HL-60/S4 treated with phorbol 12-myristate 13-acetate at 8.2 ng/mL for 4 days and 3 days (cell line): Measurements from ENCODE around the gene AHI1.

Source experiments
- in situ Hi-C: fragments of 300-500 bp; cut with MboI; formaldehyde crosslinking; loops from 2 replicates; pipeline ENCODE4 v1.15.0; 2022; ENCODE audit warnings: low sequenced_read_pairs

Gene AHI1

DNA sequence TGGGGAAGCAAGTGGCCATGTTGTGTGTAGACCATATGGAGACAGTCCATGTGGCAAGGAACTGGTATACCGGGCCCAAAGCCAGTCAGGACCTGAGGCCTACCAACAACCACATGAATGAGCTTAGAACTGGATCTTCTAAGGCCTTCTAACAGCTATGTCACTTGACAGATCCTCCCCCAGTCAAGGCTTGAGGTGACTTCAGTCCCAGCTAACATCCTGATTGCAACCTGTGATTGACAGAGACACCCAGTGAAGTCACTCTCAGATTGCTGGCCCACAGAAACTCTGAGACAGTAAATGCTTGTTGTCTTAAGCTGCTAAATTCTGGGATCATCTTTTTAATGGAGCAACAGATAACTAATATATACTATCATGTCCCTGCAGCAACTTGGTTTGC, 32.9 kb downstream of the AHI1 start:
- in situ Hi-C loops = no loop called here

DNA sequence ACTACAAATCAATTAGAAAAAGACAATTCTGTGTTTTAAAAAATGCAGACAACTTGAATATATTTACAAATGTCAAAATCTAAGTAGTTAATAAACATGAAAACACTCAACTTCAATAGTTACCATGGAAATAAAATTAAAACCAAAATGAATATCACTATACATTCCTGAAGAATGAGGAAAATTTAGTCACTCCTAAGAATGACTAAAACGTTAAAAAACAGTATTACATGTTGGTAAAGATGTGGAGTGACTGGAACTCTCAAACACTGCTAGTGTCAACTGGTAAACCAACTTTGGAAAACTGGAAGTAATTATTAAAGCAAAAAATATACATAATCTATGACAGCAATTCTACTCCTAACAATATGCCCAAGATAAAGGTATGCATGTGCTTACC, 36.3 kb downstream of the AHI1 start:
- in situ Hi-C loops = no loop called here

DNA sequence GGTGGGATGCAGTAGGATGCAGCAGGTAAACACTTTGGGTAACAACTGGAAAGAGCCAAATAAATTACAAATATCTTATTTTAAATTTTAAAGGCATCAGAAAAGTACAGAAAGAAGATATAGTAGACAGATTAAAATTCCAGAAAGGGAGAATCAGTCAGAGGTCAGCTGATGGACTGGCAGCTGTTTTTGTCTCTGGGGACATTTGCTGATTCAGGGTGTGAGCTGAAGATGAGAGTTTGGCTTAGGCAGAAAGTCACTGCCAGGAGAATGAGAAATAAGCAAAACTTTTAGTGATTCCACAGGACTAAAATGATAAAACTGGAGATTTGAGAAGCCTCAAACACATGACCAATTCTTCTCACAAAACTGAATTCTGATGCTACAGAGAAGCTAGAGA, 39.5 kb downstream of the AHI1 start:
- in situ Hi-C loops = no loop called here

DNA sequence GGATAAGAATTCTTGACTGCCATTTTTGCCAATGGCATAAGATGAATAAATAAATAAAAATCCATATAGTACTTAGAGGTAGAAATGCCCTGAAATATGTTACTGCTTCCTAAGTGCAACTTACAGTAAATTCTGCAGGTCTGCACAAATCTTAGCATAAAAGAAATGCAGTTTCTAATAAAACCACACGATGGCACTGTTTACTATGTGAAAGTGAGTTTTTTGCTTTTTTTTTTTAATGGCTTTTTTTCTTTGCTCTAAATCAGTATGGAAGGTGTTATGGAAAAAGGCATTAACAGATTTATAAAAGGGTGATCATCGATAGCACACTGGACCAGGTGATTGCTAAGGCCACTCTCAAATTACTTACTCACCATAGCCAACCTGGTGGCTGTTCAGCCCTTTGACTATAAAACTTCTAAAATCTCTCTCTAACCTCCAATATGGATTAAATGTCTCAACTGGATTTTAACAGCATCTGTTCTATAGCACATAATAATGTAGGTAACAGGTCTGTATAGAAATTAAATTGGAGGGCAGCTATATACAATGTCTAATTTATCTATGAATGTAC, 45.8 kb downstream of the AHI1 start:
- in situ Hi-C loops = no loop called here

DNA sequence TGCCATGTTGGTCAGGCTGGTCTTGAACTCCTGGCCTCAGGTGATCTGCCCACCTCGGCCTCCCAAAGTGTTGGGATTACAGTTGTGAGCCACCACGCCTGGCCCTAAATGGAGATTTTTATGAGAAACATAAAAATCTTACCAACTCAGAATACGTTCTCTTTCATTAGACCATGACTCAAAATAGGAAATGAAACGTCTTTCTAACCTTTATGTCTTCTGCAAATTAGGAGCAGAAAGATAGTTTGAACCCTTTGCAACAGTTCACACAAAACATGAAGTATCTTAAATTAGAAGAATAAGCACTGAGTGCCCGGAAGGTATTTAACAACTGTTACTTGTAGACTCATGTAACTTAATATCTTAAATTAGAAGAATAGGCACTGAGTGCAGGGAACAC, 48.3 kb downstream of the AHI1 start:
- in situ Hi-C loops = loop anchor here (25.0 kb wide), 1 partner anchor 312 kb away; no protein-coding TSS in a partner anchor

DNA sequence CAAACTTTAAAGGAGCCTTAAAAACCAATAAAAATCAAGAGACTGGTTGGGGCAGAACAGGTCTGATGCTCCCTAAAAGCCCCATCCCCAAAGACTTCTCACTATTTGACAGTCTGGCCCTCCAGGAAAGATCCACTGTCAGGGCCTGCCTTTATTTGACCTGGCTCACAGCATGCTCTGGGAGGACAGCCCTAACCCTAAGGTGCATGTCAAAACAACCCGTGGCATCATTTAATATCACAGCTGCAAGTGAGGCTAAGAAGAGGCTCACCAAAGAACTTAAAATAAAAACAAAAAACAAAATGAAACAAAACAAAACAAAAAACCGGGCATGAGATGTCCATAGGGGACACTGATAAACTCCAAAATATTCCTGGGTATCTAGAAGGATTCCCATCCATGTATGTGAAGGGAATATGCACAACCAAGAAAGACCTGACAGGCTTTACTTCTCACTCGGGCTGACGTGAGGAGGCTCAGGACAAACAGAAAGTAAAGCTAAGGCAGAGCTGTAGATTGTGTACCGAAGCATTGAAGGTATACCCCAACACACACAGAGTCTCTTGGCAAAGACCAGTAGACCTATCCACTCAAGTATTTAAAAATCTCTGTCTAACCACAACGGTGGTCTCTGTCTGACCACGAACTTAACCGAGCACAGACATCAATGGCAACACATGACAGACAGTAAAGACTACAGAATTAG, 57.3 kb downstream of the AHI1 start:
- in situ Hi-C loops = loop anchor here (25.0 kb wide), 1 partner anchor 303 kb away; no protein-coding TSS in a partner anchor

DNA sequence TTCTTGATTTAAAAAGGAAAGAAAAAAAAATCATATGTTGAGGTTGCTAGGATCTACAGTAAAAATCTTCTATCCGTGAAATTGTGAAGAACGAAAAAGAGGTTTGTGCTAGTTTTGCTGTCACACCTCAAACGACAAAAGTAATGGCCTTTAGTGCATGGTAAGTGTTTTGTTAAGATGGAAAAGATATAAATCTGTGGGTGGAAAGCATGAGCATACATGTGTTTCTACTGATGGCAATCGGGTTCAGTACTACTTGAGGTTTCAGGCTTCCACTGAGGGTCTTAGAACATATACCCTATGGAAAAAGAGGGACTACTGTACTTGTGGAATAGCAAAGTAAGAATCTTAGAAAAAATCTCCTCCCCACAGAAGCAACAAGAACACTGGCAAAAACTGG, 58.0 kb downstream of the AHI1 start:
- in situ Hi-C loops = loop anchor here (25.0 kb wide), 1 partner anchor 302 kb away; no protein-coding TSS in a partner anchor

DNA sequence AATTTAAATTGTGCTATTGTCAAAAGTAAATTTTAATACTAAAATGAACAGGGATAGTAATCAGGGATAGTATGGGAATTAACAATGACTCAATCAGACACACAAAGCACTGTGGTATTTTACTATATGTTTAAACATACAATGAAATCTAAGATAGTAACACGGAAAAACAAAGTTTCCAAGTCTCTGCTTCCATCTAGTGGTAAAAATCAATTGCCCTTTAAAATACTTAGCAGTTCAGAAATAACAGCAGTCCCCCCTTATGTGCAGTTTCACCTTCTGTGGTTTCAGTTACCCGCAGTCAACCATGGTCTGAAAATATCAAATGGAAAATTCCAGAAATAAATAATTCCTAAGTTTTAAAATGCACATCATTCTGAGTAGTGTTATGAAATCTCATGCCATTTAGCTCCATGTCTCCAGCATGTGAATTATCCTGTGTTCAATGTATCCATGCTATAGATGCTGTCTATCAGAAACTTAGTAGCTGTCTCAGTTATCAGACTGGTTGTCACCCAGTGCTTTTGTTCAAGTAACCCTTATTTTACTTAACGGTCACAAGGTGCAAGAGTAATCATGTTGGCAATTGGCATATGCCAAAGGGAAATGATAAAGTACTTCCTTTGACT, 58.5 kb downstream of the AHI1 start:
- in situ Hi-C loops = loop anchor here (25.0 kb wide), 1 partner anchor 302 kb away; no protein-coding TSS in a partner anchor

DNA sequence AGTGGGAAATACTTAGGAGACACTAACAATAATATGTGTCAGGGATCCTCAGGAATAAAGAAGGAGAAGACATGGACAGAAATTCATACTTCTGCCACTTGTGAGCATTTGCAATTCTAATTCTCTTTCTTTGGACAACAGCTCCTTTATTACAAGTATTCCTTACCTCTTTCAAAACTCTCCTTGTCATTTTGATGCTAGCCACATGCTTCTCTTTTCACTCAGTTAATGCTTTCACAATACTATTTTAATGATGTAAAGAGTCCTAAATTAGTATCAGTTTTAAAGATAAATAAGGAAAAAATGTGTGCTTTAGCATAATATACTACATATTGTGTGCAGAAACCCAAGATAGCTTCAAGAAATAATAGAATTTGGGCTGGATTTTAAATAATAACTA, 62.5 kb downstream of the AHI1 start:
- in situ Hi-C loops = loop anchor here (25.0 kb wide), 1 partner anchor 298 kb away; no protein-coding TSS in a partner anchor

DNA sequence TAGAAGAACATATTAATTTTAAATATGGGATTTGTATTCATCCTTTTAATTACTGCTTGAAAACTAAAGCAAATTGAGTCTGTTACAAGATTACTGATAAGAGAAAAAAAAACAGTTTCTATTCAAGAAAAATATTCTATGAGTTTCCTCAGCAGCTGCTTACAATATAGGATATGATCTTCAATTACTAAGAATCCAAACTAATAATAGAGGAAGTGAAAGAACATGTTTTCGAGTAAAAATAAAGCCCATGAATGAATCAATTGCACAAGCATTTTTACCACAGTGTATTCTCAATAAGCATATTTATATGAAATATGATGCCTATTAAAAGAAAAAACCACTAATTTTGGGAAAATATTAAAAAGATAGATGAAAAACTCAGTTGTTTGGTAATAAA, 63.4 kb downstream of the AHI1 start:
- in situ Hi-C loops = loop anchor here (25.0 kb wide), 1 partner anchor 297 kb away; no protein-coding TSS in a partner anchor

DNA sequence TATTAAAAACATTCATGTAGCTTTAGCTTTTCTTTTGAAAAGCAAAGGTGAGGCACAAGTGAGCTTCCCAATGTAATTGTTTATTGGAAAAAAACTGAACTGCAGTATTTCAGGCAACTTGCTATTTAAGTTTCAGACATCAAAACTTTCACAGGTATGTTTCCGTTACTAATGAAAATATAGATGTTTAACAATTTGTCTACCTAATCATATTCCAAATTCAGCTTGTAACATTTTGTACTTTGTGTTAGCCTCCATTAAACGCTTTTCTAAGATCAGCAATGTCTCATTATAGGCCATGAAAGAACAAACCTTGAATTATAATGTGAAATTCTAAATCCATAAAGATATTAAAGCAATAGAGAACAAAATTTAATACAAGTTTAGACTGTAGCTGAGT, 69.5 kb downstream of the AHI1 start:
- in situ Hi-C loops = loop anchor here (25.0 kb wide), 1 partner anchor 291 kb away; no protein-coding TSS in a partner anchor

DNA sequence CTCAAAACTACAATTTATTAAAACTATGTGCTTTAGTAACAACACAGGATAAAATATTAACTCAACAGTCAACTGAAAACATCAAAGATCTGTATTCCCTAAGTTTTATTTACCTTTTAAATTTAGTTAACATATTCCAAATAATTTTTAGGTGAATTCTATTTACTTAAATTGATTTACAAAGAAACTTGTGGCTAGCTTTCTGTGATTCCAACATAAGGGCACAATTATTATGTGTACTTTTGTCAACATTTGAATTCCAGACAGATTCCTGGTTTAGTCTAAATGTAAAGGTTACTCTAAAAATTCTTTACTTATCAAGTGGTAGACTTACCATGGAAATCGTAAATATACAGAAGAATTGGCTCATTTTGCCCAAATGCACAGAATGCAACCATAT, 70.7 kb downstream of the AHI1 start:
- in situ Hi-C loops = loop anchor here (25.0 kb wide), 1 partner anchor 290 kb away; no protein-coding TSS in a partner anchor

DNA sequence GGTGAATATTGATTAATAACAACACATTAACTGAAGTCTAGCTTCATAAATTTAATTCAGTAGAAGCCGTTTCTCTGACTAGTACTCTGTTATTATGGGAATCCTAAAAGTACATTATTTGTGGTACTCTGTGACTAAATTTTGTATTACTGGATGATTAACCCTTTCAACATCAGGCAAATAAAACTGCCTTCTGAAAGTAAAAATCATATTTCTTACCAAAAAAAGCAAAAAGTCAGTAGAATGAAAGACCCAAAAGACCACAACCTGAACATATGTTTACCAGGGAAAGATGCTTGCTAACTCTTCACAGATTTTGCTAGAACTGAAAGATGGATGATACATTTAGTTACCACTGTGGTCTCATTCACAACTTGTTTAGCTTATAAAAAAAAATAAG, 73.2 kb downstream of the AHI1 start:
- in situ Hi-C loops = no loop called here

DNA sequence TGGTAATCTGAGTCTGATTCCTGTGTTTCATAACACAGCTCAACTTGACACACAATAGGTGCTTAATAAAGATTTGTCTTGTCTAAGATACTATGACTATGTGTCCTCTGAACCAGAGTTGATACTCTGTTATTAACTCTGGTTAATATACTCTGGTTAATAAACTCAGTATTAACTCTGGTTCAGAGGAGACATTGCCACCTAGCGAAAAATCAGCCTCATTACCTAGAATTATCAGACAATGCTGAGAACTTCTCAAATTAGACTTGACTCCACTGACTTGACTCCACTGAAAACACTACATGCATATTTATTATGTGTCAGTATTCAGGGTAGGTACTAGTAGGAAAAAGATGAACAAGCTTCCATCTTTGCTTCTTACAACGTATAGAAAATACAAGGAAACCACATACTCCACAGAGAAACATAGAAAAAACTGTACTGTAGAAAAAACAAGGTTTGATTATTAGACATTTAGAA, 73.9 kb downstream of the AHI1 start:
- in situ Hi-C loops = no loop called here

DNA sequence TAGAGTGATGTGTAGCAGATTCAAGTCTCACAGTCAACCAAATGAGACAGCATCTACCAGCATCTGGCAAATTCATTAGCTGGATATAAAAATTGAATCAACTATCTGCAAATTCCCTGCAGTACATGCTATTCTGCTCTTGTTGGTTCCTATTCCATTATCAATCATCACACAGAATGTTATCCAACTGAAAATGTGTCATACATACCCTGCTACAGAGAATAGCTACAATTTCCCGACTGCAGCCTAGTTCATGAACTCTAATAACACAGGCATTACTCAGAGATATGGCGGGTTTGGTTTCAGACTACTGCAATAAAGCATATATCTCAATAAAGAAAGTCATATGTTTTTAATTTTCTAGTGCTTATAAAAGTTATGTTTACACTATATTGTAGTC, 78.4 kb downstream of the AHI1 start:
- in situ Hi-C loops = no loop called here

DNA sequence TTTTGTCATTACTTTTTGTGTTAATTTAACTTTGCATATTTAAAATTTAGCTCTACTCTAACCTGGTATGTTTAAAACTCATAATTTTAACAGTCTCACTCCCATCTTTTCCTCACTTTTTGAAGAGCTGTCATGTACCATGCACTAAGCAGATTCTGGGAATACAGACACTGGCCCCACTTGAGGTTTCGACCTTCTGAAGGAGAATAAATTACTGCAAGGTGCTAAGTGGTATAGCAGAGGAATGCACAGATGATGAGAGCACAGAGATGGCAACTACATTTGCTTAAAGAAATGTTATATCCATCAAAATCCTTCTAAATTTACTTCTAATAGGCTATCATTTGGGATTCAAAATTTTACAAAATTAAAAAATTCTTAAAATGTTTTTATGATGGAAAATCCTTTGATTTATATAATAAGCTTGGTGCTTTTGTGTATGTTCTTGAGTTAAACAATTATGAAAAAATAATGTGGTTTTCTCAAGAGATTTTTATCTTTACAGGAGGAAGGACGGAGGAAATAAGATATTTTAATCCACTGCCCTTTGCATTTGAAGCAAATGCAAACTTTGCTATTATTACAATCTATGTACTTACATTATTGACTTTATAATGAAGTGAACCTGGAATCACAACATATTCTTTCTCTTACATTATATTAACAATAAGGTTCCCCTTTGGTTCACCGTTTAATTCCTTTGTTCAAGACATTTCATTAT, 79.3 kb downstream of the AHI1 start:
- in situ Hi-C loops = no loop called here

DNA sequence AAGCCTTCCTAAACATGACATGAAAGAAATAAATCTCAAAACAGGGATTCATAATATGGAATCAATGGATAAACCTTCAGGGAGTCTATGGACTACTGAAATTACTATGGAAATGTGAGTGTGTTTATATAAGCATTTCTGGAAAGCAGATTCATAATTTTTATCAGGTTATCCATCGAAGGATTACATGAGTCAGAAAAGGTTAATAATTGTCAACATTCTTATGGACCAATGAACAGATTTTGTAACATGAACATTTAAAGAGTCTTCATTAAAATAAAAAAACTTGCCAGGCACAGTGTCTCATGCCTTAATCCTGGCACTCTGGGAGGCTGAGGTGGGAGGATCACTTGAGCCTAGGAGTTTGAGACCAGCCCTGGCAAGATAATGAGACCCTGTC, 84.8 kb downstream of the AHI1 start:
- in situ Hi-C loops = no loop called here

DNA sequence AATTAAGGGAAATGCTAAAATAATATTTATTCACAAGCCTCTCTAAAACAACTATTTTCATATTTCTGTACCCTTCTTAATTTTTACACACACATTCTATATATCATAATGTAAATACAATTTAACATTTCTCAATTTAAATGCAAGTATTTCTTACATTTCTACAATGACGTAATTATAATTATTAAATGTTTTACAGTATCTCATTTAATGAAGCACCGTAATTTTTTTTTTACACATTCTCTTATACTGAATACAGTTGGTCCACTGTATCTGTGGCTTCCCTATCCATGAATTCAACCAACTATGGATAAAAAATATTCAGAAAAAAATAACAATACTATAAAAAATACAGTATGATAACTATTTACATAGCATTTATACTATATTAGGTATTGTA, 85.7 kb downstream of the AHI1 start:
- in situ Hi-C loops = no loop called here

DNA sequence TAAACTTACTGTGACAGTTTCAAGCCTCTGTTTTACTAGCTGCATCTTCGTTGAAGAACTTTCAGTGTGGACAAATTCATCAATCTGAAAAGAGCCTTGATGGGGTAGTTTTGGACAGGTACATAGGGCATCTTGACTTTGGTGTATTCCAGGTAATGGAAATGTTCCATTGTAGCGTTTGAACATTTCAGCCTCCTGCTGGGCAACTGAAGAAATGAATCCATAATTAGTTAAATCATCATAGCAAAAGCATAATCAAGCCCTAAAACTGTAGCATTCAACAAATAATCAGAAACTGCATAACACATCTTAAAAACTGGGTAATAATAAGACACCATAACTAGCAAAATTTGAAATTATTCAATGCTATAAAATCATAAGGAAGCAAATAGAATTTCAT, 86.2 kb downstream of the AHI1 start:
- in situ Hi-C loops = no loop called here

DNA sequence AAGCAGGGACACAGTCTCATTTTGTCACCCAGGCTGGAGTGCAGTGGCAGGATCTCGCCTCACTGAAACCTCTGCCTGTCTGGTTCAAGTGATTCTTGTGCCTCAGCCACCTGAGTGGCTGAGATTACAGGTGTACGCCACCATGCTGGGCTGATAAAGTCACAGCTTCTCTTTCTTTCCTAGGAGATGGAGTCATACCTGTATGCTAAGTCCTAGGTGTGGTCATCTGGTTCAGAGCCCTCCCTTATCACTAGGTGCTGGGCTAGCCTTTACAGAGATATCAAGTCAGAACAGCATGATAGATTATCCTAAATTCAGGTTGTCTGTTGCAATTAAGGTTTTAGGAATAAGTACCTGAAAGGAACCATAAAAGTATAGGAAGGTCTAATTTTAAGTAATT, 86.7 kb downstream of the AHI1 start:
- in situ Hi-C loops = no loop called here

DNA sequence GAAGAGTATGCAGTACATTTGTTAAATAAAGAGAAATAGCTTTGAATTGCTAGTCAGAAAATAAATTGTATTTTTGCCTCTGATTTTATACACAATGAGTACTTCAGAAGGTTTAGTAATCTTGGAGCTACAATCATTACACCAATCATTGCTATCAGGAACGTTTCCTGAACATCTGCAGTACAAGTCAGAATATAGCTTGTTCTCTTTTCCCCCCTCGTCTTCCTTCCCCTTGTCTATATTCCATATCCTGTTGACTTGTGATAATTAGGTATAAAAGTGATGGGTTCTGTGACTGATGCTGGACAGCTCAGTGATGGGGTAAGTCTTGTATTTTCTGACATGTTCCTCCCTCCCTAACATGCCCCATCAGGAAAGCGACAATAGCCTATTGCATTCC, 94.0 kb downstream of the AHI1 start:
- in situ Hi-C loops = no loop called here
